SU-DHL-6 (cell line): Measurements from ENCODE around the gene NFATC4.

Source experiments
- H2AFZ ChIP-seq: fragments of 200-600 bp; sonication (generic); 2 replicates; pipeline ENCODE4 v1.6.1; 2014; ENCODE audit warnings: low read depth, mild to moderate bottlenecking, moderate library complexity, mixed read lengths, antibody characterized with exemption, low read length; ENCODE audit not compliant: severe bottlenecking
- H3F3A ChIP-seq: fragments of 200-600 bp; shearing (Covaris generic); 2 replicates; pipeline ENCODE4 v1.6.0; 2016; ENCODE audit warnings: antibody characterized with exemption, mild to moderate bottlenecking; ENCODE audit not compliant: insufficient read depth
- H3K27ac ChIP-seq: fragments of 200-600 bp; sonication (generic); 2 replicates; pipeline ENCODE4 v1.5.1; 2016; ENCODE audit warnings: low read depth, mild to moderate bottlenecking, low read length, moderate library complexity, mixed read lengths
- H3K27me3 ChIP-seq: fragments of 200-600 bp; sonication (generic), shearing (Covaris generic); 2 replicates; pipeline ENCODE4 v1.6.0; 2014; ENCODE audit warnings: mild to moderate bottlenecking, low read length
- H3K36me3 ChIP-seq: fragments of 200-600 bp; sonication (generic); 2 replicates; pipeline ENCODE4 v1.6.1; 2014; ENCODE audit warnings: mild to moderate bottlenecking, low read length, mixed read lengths
- H3K4me2 ChIP-seq: fragments of 300-600, 200-600 bp; shearing (Covaris generic), sonication (generic); 2 replicates; pipeline ENCODE4 v1.6.0; 2014; ENCODE audit warnings: low read length, low read depth, mild to moderate bottlenecking; ENCODE audit not compliant: poor library complexity, severe bottlenecking
- H3K4me3 ChIP-seq: fragments of 200-600 bp; sonication (generic); 2 replicates; pipeline ENCODE4 v1.5.1; 2014; ENCODE audit warnings: antibody characterized with exemption, low read length, mild to moderate bottlenecking, mixed read lengths; ENCODE audit not compliant: insufficient read depth, poor library complexity, severe bottlenecking
- H3K79me2 ChIP-seq: fragments of 200-600 bp; sonication (generic); 2 replicates; pipeline ENCODE4 v1.6.1; 2014; ENCODE audit warnings: mild to moderate bottlenecking, low read length, moderate library complexity; ENCODE audit not compliant: insufficient read depth
- H3K9ac ChIP-seq: fragments of 200-600 bp; sonication (generic); 2 replicates; pipeline ENCODE4 v1.7.0; 2014; ENCODE audit warnings: mild to moderate bottlenecking, low read length
- H3K9me2 ChIP-seq: fragments of 200-600 bp; sonication (generic); replicated peaks from 2 replicates; pipeline ENCODE4 v1.6.1; 2014; ENCODE audit warnings: low read length; ENCODE audit not compliant: insufficient read depth
- H3K9me3 ChIP-seq: fragments of 200-600 bp; sonication (generic); 2 replicates; pipeline ENCODE4 v1.6.1; 2014; ENCODE audit warnings: low read length, mixed read lengths; ENCODE audit not compliant: insufficient read depth
- H4K20me1 ChIP-seq: fragments of 200-600 bp; sonication (generic); 2 replicates; pipeline ENCODE4 v1.6.1; 2014; ENCODE audit warnings: low read depth, mild to moderate bottlenecking, antibody characterized with exemption, low read length, moderate library complexity, mixed read lengths
- EZH2phosphoT487 ChIP-seq: fragments of 200-600 bp; sonication (generic), shearing (Covaris generic); conservative IDR thresholded peaks from 2 replicates; pipeline ENCODE4 v1.6.1; 2018; ENCODE audit warnings: mild to moderate bottlenecking, antibody characterized with exemption, low read length, moderate library complexity, mixed read lengths
- TF ChIP-seq, protein P1 (sequence below): fragments of 200-600 bp; sonication (generic); IDR thresholded peaks from one replicate; pipeline ENCODE4 v1.5.1; 2017; ENCODE audit warnings: antibody characterized with exemption, mild to moderate bottlenecking, low read length, moderate library complexity; ENCODE audit not compliant: insufficient read depth, poor library complexity, severe bottlenecking

NFATC4 gene

DNA sequence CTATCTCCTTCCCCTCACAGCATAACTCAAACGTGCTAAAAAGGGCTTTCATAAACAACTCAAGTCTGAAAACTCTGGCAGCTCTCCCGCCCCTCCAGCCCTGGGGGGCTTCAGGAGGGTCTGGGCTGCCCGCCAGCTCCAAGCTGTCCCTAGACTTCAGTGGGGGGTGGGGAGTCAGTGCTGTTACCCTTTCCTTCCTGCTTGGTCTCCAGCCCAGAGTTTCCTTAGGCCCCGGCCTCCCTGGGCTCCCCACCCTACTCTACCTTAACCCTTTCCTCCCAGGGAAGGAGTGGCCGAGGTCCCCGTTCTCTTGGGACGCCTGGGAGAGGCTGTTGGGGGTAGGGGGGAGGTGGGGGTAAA, 30.3 kb downstream of the NFATC4 start:
- Histone ChIP-seq H3K4me2 (no peak overlapping the region), H3K4me3 (no peak overlapping the region), H3K36me3 (no peaks in the 10 kb centered on the region), H2AFZ (no peak overlapping the region), H3K9ac (no peak overlapping the region), H3K79me2 (no peaks in the 10 kb centered on the region), H3K27ac (no peak overlapping the region), H3K9me3 (no peaks in the 10 kb centered on the region), H4K20me1 (no peaks in the 10 kb centered on the region), H3K27me3 (no peaks in the 10 kb centered on the region), H3K9me2 (no peaks in the 10 kb centered on the region), H3F3A (no peaks in the 10 kb centered on the region)
- TF ChIP-seq EZH2phosphoT487, result no peak
- TF ChIP-seq, protein P1, sequence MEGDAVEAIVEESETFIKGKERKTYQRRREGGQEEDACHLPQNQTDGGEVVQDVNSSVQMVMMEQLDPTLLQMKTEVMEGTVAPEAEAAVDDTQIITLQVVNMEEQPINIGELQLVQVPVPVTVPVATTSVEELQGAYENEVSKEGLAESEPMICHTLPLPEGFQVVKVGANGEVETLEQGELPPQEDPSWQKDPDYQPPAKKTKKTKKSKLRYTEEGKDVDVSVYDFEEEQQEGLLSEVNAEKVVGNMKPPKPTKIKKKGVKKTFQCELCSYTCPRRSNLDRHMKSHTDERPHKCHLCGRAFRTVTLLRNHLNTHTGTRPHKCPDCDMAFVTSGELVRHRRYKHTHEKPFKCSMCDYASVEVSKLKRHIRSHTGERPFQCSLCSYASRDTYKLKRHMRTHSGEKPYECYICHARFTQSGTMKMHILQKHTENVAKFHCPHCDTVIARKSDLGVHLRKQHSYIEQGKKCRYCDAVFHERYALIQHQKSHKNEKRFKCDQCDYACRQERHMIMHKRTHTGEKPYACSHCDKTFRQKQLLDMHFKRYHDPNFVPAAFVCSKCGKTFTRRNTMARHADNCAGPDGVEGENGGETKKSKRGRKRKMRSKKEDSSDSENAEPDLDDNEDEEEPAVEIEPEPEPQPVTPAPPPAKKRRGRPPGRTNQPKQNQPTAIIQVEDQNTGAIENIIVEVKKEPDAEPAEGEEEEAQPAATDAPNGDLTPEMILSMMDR, result no peak

DNA sequence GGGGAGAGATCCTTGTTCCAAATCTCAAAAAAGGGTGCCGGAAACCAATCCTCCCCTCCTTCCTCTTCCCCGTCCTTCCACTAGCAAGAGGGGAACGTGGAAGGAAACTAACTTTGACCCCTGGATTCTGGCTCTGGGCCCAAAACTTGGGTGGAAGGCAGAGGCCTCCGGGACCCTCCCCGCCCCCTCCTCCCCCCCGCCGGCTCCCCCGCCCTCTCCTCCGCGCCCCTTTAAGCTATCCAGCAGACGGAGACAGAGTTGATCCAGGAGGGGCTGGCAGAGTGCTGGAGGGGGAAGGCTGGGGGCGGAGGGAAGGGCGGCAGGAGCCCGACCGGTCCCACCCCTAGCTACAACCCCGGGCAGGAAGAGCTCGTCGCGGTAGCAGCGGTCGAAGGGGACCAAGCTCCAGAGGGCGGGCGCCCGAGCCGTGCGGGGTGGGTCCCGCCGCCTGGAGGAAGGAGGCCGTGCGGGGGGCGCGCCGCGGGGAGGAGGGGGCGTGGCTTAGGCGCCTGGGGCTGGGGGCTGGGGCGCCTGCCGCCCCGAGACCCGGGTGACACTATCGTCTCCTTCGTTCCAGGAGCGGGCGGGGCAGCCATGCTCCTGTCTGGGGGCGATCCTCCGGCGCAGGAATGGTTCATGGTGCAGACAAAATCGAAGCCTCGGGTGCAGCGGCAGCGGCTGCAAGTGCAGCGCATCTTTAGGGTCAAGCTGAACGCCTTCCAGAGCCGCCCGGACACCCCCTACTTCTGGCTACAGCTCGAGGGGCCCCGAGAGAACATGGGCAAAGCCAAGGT, 30.9 kb downstream of the NFATC4 start, which contains the start of gene NYNRIN:
TSS of gene NYNRIN (plus strand) at position 351 of the 794 bp plus-strand sequence. CDS start at position 595, 244 bp downstream.
- no peak within 1 kb of the TSS for H3K4me2 ChIP-seq
- no peaks in the 10 kb centered on the region for H3K79me2 ChIP-seq
- H3K36me3 ChIP-seq, result no peaks in the 10 kb centered on the region
- H3K27ac ChIP-seq, result no peak within 1 kb of the TSS
- no peaks in the 10 kb centered on the region for H4K20me1 ChIP-seq
- H3K9ac ChIP-seq, result no peak within 1 kb of the TSS
- H3K9me3 ChIP-seq, result no peaks in the 10 kb centered on the region
- H3K4me3 ChIP-seq, result no peak within 1 kb of the TSS
- H2AFZ ChIP-seq, result no peak within 1 kb of the TSS
- no peaks in the 10 kb centered on the region for H3K9me2 ChIP-seq
- TF ChIP-seq, protein P1, result no peak
- no peak for TF ChIP-seq EZH2phosphoT487
- H3F3A ChIP-seq, result no peaks in the 10 kb centered on the region
- no peaks in the 10 kb centered on the region for H3K27me3 ChIP-seq

DNA sequence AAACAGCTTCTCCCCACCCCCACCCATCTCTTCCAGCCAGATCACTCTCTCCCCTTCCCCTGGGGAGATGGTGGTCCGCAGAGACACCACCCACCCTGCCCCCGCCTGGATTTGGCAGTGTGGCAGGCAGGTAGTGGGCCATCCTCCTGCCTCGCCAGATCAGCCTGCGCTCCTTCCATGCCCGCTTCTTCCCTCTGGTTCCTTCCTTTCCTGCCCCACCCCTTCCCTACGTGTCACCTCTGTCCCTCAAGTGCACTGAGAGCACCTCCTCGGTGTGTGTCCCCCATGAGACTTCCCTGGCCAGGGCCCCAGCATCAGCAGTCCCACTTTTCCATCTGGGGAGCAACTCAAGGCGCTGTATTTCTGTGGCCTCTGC, 31.5 kb downstream of the NFATC4 start:
- Histone ChIP-seq H3K27me3 (no peaks in the 10 kb centered on the region), H3K4me2 (no peak overlapping the region), H3K9me3 (no peaks in the 10 kb centered on the region), H3K9ac (no peak overlapping the region), H3K36me3 (no peaks in the 10 kb centered on the region), H2AFZ (no peak overlapping the region), H3K4me3 (no peak overlapping the region), H3K9me2 (no peaks in the 10 kb centered on the region), H3K79me2 (no peaks in the 10 kb centered on the region), H4K20me1 (no peaks in the 10 kb centered on the region), H3F3A (no peaks in the 10 kb centered on the region), H3K27ac (no peak overlapping the region)
- TF ChIP-seq, protein P1, result no peak
- TF ChIP-seq EZH2phosphoT487, result no peak
